Vagina (tissue), 2 donors: ENCODE results near the gene MAN1C1.

Experiments
- POLR2A ChIP-seq, 2 donors: fragments of 450-650 bp; IDR thresholded peaks; one replicate each; pipeline ENCODE4 v1.6.1; 2017; ENCODE audit warnings: antibody characterized with exemption in 2 of 2, mild to moderate bottlenecking in 2 of 2, moderate library complexity in 2 of 2
- POLR2AphosphoS5 ChIP-seq, 2 donors: sonication (generic); formaldehyde crosslinking; IDR thresholded peaks; one replicate each; pipeline ENCODE4 v1.9.0; 2017; ENCODE audit warnings: antibody characterized with exemption in 2 of 2, mild to moderate bottlenecking in 2 of 2, low read depth in 1 of 2; ENCODE audit not compliant: insufficient read depth in 1 of 2
- TF ChIP-seq, protein P1 (sequence below), 3 experiments: fragments of 450-650 bp in 2 of 3; fragments of 200-600 bp in 1 of 3; sonication (generic) in 1 of 3; IDR thresholded peaks; one replicate each; pipeline ENCODE4 v1.5.1; 2017 to 2019; ENCODE audit warnings: antibody characterized with exemption in 3 of 3, mild to moderate bottlenecking in 2 of 3, moderate library complexity in 2 of 3

DNA sequence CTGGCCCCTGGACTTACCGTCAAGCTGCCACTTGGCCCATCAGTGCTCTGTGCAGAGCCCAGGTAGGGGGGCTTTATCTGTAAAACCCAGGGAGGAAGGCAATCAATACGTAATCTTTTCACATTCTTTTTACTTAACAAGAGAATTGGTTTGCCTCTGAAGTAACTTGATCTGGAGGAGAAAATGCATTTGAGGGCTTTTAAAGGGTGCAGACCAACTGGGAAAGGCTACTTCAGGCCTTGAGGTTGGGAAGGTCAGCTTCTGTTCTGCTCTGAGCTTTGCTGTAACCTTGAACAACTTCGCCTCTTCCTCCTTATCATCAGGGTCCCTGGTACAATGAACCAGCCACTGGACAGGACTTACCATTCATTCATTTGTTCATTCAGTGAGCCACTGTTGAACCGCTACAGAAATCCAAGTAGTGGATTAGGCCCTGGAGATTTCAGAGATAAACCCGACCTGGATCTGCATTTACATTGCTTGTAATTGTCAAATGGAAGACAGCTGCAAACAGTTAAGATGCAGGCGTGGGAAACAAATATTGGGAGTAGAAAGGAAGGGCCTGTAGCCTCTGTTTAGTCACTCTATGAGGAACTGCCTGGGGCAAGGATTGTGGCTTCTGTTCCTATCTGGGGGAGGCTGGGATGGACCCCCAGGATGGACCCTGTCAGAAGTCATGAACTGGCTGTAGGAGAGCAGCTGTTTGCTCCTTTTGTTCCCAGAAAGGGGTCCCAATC, 90.9 kb downstream of the MAN1C1 start:
- TF ChIP-seq, protein P1, sequence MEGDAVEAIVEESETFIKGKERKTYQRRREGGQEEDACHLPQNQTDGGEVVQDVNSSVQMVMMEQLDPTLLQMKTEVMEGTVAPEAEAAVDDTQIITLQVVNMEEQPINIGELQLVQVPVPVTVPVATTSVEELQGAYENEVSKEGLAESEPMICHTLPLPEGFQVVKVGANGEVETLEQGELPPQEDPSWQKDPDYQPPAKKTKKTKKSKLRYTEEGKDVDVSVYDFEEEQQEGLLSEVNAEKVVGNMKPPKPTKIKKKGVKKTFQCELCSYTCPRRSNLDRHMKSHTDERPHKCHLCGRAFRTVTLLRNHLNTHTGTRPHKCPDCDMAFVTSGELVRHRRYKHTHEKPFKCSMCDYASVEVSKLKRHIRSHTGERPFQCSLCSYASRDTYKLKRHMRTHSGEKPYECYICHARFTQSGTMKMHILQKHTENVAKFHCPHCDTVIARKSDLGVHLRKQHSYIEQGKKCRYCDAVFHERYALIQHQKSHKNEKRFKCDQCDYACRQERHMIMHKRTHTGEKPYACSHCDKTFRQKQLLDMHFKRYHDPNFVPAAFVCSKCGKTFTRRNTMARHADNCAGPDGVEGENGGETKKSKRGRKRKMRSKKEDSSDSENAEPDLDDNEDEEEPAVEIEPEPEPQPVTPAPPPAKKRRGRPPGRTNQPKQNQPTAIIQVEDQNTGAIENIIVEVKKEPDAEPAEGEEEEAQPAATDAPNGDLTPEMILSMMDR (IDR thresholded peaks at IDR 0.05): no peak
- no peak for TF ChIP-seq POLR2A (IDR thresholded peaks at IDR 0.05)
- TF ChIP-seq POLR2AphosphoS5 (IDR thresholded peaks at IDR 0.05; ENCODE audit: insufficient read depth in 1 of 2, low read depth in 1 of 2): no peak
